GM06990 (cell line): ENCODE measurements around the gene SNTG2.

Experiments
- DNase-seq: peaks from one replicate; pipeline ENCODE4 v3.0.0-alpha.2; 2011; ENCODE audit not compliant: insufficient read length; ENCODE audit errors: extremely low read depth
- H3K27me3 ChIP-seq: replicated peaks from 2 replicates; pipeline ENCODE4 v1.6.0; 2011; ENCODE audit warnings: low read length; ENCODE audit not compliant: control insufficient read depth, insufficient read depth
- H3K36me3 ChIP-seq: 2 replicates; pipeline ENCODE4 v1.5.1; 2011; ENCODE audit warnings: low read length; ENCODE audit not compliant: control insufficient read depth, insufficient read depth
- H3K4me3 ChIP-seq: replicated peaks from 2 replicates; pipeline ENCODE4 v1.5.1; 2011; ENCODE audit warnings: low read depth, mild to moderate bottlenecking, control low read depth, low read length
- CTCF ChIP-seq: IDR thresholded peaks from 2 replicates; pipeline ENCODE4 v1.5.1; 2011; ENCODE audit warnings: low read length, control low read depth, mild to moderate bottlenecking, inconsistent platforms; ENCODE audit not compliant: insufficient read depth, poor library complexity, severe bottlenecking

Gene SNTG2

GRCh38 chr2:1402064-1402463, 451.4 kb downstream of the SNTG2 start:
- DNase-seq: no peak
- Histone ChIP-seq H3K27me3 (no peaks in the 10 kb centered on the region), H3K4me3 (no peak overlapping the region), H3K36me3 (no peaks in the 10 kb centered on the region)
- TF ChIP-seq CTCF: no peak

- H3K27me3 ChIP-seq: no peaks in the 10 kb centered on the region
- H3K4me3 ChIP-seq: no peak overlapping the region
- no peak for TF ChIP-seq CTCF
- no peak for DNase-seq
- no peaks in the 10 kb centered on the region for H3K36me3 ChIP-seq
These were observed 452.9 kb downstream of the SNTG2 start for GRCh38 chr2:1403565-1403964.

GRCh38 chr2:1405124-1405523, 454.5 kb downstream of the SNTG2 start:
- no peak for TF ChIP-seq CTCF
- DNase-seq: no peak
- Histone ChIP-seq H3K27me3 (no peaks in the 10 kb centered on the region), H3K36me3 (no peaks in the 10 kb centered on the region), H3K4me3 (no peak overlapping the region)

- Histone ChIP-seq H3K27me3 (no peaks in the 10 kb centered on the region), H3K4me3 (no peak overlapping the region), H3K36me3 (no peaks in the 10 kb centered on the region)
- TF ChIP-seq CTCF: no peak
- DNase-seq: no peak
These were observed 455.3 kb downstream of the SNTG2 start for GRCh38 chr2:1405967-1406366.

GRCh38 chr2:1406434-1406833, 455.8 kb downstream of the SNTG2 start:
- no peak for TF ChIP-seq CTCF

GRCh38 chr2:1407950-1408675, 457.5 kb downstream of the SNTG2 start:
- Histone ChIP-seq H3K36me3 (no peaks in the 10 kb centered on the region), H3K27me3 (no peaks in the 10 kb centered on the region), H3K4me3 (no peak overlapping the region)
- DNase-seq: no peak
- TF ChIP-seq CTCF: no peak

More at GRCh38 chr2:1406434-1406833, 455.8 kb downstream of the SNTG2 start:
- Histone ChIP-seq H3K4me3 (no peak overlapping the region), H3K36me3 (no peaks in the 10 kb centered on the region), H3K27me3 (no peaks in the 10 kb centered on the region)
- no peak for DNase-seq
